Stimulated activated CD8-positive, alpha-beta memory T cell treated with anti-CD3 and anti-CD28 coated beads, Interleukin-4, amount 100 ng/mL, for 48 hours (primary cell): ENCODE data around the gene B4GALNT3.
"Not testable (repeated sequence)": the region's sequence is repeated elsewhere in the genome, so short reads cannot be mapped to it uniquely, and the experiment has no call there.

ENCODE experiments used
- DNase-seq: peaks from one replicate; pipeline ENCODE4 v3.0.0-alpha.2; 2020

Gene B4GALNT3

GRCh38 chr12:459430-460258 lies at the start of gene B4GALNT3:
B4GALNT3 (plus strand) TSS chr12:459939; CDS start chr12:460377, 438 bp downstream.
- peak; percentile 46 for DNase-seq

GRCh38 chr12:414859-415258 lies 44.9 kb upstream of the B4GALNT3 start:
- DNase-seq, result no peak

- DNase-seq, result no peak
These were observed 41.3 kb upstream of the B4GALNT3 start for GRCh38 chr12:418432-418831.

GRCh38 chr12:422526-422925 lies 37.2 kb upstream of the B4GALNT3 start:
- DNase-seq, result no peak

DNA sequence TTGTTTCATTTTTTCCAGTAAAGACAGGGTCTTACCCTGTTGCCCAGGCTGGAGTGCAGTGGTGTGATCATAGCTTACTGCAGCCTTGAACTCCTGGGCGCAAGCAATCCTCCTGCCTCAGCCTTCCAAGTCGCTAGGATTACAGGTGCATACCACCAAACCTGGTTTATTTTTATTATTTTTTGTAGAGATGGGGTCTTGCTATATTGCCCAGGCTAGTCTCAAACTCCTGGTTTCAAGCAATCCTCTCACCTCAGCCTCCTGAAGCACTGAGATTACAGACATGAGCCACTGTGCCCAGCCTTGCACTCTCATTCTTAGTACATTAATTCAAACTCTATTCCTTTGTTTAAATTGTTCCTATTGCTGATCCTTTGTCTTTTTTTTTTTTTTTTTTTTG lies 24.0 kb upstream of the B4GALNT3 start:
- DNase-seq, result not testable (repeated sequence)

- peak; percentile 67 for DNase-seq
These were observed 17.4 kb upstream of the B4GALNT3 start for GRCh38 chr12:442235-442884.

GRCh38 chr12:447141-447540 lies 12.6 kb upstream of the B4GALNT3 start:
- no peak for DNase-seq

DNA sequence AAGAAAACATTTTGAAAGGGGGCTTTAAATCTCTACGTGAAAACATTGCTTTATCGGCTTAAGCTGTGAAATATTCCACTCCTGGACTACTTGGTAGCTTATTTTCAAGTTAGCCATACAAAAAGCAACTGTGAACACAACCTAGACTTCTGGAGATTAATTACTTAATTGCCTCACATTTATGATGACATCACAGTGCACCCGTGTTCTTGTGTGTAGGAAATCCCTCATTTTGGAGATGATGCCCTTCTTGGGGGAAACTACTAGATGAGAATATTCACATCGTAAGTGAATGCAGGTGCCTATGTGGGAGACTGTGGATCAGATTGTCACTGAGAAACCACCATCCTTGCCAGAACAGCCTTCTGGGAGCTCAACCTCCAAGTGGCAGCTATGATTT lies 10.5 kb upstream of the B4GALNT3 start:
- no peak for DNase-seq

DNA sequence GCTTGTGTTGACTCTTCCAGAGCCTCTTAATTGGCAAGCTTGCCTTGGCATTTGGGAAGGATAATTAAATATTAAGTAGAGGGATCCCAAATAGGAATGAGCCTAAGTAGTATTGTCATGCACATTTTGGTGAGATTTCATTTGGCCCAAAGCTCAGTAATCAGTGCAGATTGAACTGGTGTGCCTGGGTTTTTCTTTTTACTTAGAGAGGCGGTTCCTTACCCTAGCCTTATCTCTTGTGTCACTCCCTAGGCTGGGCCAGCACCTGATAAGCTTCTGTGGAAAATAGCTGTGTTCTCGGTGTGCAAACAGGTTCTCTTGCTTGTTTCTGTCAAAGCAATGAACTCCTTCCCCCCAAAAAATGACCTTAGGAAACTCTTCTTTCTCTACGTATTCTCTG lies 9.3 kb upstream of the B4GALNT3 start:
- DNase-seq, result no peak

GRCh38 chr12:452667-453210 lies 7.0 kb upstream of the B4GALNT3 start:
- DNase-seq, result peak; percentile 92

DNA sequence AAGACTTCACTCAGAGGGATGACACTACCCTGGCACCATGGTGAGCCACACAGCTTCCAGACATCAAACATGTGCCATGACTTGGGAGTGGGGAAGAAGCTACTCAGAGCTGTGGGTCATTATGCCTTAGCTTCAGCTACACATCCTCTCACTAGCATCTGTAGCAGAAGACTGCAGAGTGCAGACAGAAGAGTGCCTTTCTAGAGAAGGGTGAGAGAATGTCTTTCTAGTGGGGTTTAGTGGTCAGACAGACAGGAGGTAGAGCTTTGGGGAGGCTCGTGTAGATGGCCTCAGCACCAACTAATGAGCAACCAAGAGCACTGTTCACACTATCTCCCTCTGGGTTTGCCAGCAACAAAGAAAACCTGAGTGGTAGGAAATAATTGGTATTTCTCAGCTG lies 4.9 kb upstream of the B4GALNT3 start:
- DNase-seq, result no peak

DNA sequence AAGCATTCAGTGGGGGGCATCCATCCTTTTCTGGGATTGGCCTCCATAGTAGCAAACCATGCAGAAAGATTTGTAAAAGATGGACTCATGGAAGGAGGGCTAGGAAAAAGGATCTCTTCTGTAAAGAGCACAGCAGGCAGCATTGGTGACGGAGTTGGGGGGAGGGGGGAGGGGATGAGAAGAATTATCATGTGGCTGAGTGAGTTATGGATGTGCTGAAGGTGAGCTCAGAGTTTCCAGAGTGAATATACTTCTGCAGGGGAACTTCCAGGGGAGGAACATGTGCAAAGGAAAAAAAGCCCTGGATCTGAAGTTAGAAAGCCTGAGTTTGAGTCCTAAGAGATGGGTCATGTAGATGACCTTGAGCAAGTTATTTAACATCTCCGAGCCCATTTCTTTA lies 3.9 kb upstream of the B4GALNT3 start:
- DNase-seq, result no peak

DNA sequence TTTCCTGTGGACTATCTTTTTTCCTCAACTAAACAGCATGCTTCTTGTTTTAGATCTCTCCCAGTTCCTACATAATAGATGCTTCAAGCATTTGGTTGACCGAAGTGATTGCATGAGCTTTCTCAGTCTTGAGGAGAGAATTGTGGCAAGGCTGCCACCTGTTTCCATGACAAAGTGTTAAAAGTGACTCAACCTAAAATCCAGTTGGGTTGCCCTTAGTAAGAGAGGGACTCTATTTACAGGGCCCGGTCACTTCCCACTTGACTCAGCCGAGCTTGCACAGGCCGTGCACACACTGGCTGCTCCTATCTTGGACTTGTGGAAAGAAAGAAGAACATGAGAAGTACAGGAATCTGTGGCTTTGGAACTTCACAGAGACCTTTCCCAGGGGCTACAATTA lies 2.1 kb upstream of the B4GALNT3 start:
- DNase-seq, result no peak

DNA sequence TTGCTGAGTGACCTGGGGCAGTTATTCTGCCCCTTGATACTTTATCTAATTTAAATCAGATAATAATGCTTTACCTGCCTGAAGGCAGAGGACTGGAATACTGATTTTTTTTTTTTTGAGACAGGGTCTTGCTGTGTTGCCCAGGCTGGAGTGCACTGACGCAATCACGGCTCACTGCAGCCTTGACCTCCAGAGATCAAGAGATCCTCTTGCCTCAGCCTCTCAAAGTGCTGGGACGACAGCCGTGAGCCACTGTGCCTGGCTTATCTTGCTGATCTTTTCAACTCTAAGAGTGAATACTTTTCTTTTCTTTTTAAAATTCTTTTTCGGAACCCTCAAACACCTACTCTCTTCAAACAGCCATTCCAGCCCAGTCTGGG lies 699 bp upstream of the B4GALNT3 start:
- DNase-seq, result no peak

DNA sequence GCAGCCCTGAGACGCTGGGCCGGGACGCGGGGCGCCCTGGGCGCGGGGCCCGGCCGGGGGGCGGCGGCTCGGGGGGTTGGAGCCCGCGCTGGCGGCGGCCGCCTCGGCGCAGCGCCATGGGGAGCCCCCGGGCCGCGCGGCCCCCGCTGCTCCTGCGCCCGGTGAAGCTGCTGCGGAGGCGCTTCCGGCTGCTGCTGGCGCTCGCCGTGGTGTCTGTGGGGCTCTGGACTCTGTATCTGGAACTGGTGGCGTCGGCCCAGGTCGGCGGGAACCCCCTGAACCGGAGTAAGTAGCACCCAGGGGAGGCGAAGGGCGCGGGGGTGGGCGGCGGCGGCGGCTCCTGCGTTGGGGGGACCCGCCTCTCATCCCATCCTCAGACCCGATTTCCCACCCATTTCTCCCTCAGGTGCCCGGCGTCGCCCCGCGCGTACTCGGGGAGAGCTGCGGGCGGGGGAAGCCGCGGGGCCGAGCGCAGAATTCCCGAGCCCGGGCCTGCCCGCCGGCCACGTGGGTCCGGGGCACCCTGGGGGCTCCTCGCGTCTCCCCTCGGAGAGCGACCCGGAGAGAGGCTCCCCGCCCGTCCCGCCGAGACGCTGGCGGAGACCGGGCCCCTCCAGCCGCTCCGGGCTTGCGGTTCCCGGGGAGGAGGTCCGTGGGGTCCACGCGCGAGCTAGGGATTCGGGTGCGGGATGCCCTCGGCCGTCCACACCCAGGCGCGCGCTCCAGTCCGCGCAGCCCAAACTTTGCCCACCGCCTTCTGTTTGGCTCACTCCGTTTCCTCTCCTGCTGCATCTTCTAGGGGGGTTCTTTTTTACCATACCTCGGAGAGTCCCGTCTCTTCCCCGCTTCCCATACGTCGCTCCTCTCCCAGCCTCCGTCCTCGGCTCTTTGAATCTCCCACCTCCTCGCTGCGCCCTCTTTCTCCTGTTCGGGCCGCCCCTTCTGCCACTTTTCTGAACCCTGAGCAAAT lies 807 bp downstream of the B4GALNT3 start:
- DNase-seq, result peak; percentile 52

GRCh38 chr12:461425-461824 lies 1.7 kb downstream of the B4GALNT3 start:
- DNase-seq, result no peak

DNA sequence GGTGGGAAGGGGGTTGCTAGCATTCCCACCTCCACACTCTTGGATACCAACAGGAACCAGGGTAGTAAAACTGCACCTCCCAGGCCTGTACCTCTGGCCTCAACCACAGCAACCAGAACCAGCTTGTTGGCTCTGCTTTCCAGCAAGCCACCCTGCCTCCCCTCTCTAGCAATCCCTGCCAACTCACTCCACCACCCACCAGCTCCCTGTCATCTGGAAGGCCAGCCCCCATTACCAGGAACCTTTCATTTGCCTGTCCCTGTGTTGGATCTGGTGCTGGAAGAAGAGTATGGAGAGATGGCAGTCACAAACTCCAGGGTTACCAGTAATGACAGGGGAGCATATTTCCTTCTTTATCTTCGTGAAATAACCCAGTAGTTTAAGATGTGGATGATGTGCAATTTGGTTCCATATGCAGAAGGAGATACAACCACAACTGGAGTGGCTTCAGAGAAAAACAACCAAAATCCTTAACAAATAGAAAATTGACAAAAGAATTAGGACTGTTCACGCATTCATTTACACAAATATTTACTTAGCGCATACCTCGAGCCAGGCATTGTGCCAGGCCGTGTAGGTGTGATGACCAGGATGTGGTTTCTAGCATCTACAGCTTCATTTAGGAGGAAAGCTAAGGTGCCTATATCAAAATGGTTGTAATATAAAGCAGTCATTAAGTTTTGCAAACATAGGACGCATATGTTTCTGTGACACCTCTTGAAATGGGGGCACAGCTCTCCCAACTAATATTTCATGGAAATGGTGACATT lies 3.4 kb downstream of the B4GALNT3 start:
- no peak for DNase-seq

GRCh38 chr12:464484-465267 lies 4.9 kb downstream of the B4GALNT3 start:
- DNase-seq, result no peak

DNA sequence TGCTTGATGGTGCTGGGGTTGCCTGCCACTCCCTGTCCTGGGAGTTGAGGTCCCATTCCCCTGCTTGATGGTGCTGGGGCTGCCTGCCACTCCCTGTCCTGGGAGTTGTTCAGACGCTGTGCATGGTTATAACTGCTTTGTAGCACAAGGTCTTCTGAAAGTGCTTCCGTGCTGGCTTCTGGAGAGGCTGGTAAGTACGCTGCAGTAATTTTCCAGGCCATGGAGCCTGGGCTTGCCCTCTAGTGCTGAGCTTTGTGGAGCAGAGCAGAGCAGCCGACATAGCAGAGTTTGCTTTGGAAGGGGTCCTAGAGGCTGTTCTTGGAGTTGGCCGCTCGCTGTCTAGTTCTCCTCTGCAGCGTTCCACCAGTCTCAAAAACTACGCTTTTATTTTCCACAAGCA lies 6.3 kb downstream of the B4GALNT3 start:
- DNase-seq, result no peak

GRCh38 chr12:466762-467161 lies 7.0 kb downstream of the B4GALNT3 start:
- DNase-seq, result no peak

DNA sequence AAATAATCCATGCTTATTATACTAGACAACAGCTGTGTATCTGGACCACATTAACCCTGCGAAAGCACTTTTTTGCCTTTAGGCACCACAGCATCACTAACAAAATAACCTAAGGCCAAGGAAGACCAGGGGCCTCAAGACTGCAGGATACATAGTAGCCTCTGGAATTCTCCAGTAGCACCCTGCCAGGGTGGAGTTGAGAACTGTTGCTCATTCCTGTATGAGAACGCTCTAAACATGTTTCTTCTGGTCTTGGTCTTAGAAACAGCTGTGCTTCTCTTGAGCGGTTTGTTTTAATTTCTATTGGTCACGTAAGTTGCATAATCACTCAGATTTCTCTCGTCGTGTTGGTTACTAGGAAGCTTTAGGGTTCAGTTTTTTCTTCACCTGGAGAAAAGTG lies 7.9 kb downstream of the B4GALNT3 start:
- no peak for DNase-seq
